ENCODE data around the gene TSSK6. TPM values are rescaled to one million over a fixed set of nuclear protein-coding genes. Genes with fewer than 3 reads are reported as not detected.
A peak's percentile ranks its signal among the peaks of the same experiment; 100 is the strongest.
"Not testable (repeated sequence)": the region's sequence is repeated elsewhere in the genome, so short reads cannot be mapped to it uniquely, and the experiment has no call there.

TSSK6 gene
- polyA plus RNA-seq, 4 donors, result 0.89 to 2.0 (median 0.94) TPM

GRCh38 chr19:19488875-19489690, 26.3 kb downstream of the TSSK6 start:
- DNase-seq (ENCODE audit: low read depth in 4 of 4, low spot score in 3 of 4), result peak; percentile 72 to 91 (median 89)

DNA sequence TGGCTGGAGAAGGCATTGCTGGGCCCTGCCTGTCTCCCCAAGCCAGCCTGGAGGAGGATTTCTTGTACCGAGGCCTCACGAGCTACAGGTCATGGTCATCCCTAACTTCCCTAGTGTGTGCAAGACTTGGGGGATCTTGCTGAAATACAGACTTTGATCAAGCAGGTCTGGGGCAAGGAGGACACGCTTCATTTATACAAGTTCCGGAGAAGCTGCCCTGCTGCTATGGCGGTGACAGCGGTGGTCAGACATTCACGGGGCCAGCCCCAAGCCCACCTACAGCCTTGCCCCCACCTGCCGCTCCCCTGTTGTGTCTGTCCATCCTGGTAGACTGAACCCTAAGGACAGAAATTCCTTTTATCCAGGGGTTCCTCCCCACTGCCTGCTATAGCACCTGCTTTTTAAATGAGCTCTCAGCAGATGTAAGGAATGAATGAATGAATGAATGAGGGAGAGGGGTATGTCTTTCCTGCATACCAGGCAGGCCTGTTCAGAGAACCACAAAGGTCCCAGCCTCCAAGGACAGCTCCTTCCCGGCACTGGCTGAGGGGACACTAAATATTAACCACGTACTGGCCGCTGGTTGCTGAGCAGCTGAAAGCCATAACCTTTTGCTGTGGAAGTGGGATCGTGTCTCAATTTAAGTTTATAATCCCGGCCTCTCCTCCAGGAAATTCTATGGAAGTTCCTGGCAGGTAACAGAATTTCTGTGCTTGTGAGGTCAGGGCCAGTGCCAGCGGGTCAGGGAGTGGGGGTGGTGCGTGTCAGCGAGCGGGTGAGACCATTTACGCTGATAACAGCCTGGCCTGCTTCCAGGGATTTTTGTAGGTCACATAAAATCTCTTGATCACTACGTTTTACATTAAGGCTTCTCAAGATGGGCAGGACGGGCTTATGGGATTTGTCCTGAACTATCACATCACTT, 27.1 kb downstream of the TSSK6 start:
- no peak for DNase-seq (ENCODE audit: low read depth in 4 of 4, low spot score in 3 of 4)

GRCh38 chr19:19487077-19487949, 28.0 kb downstream of the TSSK6 start:
- no peak for DNase-seq (ENCODE audit: low read depth in 4 of 4, low spot score in 3 of 4)

DNA sequence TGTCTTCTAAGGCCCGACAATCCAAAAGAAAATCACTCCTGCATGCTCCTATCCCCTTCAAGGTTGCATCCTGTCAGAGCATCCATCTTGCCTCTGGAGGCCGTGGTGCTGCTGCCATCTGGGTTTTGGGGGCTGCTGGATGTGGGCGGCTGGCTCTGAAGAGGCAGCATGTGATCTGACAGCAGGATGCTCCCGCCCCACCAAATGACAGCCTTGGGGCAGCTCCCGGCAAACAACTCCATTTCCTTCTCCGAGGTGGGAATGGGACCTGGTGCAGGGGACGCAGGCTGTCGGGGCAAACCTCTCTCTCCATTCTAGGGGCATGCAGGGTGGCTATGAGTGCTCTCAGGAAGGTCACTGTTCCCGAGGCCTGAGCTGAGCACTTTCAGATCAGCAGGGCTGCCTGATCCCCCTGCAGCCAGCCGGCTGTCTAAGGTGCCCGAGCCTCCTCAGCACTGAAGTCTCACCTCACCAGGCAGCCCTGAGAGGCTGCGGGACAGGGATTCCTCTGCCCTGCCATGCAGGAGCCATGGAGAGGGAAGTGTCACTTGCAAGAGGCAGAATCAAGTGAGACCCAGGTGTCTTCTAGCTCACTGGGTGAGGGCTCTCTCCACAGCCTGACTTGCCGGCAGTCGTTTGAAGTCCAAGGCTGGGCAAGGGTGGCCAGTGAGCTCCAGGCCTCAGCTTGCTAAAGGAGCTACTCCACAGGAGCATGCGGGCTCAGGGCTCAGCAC, 28.8 kb downstream of the TSSK6 start:
- DNase-seq (ENCODE audit: low read depth in 4 of 4, low spot score in 3 of 4), result no peak

- DNase-seq (ENCODE audit: low read depth in 4 of 4, low spot score in 3 of 4), result no peak
Measured at GRCh38 chr19:19485998-19486290, 29.4 kb downstream of the TSSK6 start.

- no peak for DNase-seq (ENCODE audit: low read depth in 4 of 4, low spot score in 3 of 4)
Measured at GRCh38 chr19:19485161-19485997, 30.0 kb downstream of the TSSK6 start.

- DNase-seq (ENCODE audit: low read depth in 4 of 4, low spot score in 3 of 4), result no peak
Measured at GRCh38 chr19:19482809-19483596, 32.3 kb downstream of the TSSK6 start.

DNA sequence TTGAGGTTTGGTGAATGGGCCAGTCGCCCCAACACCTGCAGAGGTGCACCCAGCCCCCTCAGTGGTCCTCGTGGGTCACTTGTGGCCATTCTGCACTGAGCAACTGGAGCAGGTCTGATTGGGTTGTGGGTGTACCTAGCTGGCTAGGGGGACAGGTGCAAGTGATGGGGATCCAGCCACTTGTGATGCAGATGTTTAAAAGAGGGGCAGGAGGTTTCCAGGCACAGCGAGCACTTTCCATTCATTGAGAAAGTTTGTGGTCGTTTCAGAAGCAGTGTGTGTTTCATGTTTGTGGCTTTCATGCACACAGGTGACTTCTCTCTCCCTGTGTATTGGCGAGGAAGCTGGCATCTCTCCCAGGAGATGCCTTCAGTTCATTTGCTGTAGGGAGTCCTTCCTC, 34.7 kb downstream of the TSSK6 start:
- no peak for DNase-seq (ENCODE audit: low read depth in 4 of 4, low spot score in 3 of 4)

- no peak for DNase-seq (ENCODE audit: low read depth in 4 of 4, low spot score in 3 of 4)
Measured at GRCh38 chr19:19477705-19478383, 37.5 kb downstream of the TSSK6 start.

DNA sequence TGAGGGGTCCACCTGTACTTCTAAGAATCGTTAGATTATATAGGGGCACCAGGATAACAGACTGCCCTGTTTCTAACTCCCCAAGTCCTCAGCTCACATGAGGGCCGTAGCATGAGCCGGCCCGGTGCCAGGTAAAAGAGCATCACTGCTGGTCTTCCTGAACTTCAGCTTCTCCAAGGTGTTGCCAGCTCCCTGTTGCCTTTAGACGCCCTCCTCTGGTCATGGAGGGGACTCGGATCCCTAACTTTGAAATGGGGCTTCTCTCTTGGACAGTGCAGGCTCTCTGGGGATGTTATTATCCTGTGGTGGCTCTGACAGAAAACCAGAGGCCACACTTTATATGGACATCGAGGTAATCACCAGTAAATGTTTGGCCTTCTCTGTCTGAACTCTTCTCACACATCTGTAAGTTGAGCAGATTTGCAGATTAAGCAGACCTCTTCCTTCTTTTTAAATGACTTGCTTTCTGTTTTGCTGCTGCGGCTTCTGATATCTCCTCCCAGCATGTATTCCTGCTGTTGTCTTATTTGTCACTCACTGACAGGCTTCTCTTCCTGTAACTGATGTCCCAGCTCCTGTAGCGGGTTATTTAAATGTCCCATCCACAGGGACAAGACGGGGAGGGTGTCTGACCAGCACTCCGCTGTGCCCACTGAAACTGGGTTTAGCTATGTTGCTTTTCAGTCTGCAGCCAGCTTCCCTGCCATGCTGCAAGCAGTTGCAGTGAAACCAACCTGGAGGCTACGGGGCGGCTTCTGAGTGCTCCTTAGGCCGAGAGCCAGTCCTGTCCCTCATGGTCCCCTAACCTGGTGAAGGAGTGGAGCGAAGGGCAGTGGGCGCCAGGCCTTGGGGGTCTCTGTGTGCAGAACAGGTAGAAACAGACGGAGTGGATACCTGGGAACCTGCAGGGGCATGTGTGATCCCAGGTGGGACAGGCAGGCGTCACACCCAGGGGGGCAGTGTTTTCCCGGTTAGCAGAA, 39.2 kb downstream of the TSSK6 start:
- DNase-seq (ENCODE audit: low read depth in 4 of 4, low spot score in 3 of 4), result no peak

DNA sequence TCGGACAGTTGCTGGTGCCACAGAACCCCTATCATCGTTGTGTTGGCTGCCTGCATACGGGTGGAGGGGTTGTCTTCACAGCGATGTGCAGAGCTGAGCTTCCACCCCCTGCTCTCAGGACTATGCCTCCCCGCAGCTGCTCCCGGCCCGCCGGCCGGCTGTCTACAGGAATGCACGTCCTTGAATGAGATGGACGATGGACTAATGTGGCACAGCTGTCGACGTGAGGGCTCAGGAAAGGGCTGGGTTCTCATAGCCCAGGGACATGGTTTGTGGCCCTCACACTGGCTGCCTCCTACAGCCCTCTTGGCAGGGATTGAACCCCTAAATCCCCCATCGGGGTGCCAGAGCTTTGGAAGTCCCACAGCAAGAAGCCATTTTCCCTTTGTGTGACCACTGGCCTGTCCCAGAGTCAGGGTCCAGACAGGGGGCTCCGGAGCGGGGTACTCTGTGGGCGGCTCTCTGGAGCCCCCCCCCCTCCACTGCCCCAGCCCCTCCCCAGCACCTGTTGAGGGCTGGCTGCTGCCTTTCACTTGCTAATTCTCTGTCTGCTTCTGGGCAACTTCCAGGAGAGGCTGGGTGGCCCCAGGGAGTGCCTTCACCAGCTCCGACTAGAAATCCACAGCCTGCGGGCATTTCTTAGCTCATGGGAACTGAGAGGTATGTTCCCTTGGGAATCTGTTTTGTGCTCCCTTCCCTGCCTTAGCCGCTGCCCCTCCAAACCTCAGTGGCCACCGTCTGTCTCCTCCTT, 40.2 kb downstream of the TSSK6 start:
- no peak for DNase-seq (ENCODE audit: low read depth in 4 of 4, low spot score in 3 of 4)

DNA sequence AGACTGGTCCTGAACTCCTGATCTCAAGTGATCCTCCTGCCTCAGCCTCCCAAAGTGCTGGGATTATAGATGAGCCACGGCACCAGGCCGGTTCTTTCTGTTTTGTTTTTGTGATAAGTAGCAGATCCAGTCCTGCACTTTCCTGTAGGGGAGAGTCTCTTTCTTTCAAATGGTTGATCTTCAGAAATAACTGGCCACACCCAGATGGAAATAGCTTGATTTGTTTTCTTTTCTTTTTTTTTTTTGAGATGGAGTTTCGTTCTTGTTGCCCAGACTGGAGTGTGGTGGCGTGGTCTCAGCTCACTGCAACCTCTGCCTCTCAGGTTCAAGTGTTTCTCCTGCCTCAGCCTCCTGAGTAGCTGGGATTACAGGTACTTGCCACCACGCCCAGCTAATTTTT, 43.2 kb downstream of the TSSK6 start:
- not testable (repeated sequence) for DNase-seq (ENCODE audit: low read depth in 4 of 4, low spot score in 3 of 4)

DNA sequence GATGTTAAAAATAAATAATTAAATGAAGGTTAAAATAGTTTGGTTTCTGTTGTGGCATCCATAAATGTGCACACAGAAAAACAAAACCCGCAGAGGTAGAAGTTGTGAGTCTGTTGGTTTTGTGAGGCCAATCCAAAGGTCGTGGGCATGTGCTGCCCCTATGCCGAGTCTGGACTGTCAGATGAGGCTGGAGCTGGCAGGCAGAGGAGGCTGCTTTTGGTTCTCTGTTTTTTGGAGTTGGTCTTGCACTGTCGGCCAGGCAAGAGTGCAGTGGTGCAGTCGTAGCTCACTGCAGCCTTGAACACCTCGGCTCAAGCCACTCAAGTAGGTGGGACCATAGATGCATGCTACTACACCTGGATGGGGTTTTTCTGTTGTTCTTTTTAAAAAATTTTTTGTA, 43.7 kb downstream of the TSSK6 start:
- no peak for DNase-seq (ENCODE audit: low read depth in 4 of 4, low spot score in 3 of 4)

DNA sequence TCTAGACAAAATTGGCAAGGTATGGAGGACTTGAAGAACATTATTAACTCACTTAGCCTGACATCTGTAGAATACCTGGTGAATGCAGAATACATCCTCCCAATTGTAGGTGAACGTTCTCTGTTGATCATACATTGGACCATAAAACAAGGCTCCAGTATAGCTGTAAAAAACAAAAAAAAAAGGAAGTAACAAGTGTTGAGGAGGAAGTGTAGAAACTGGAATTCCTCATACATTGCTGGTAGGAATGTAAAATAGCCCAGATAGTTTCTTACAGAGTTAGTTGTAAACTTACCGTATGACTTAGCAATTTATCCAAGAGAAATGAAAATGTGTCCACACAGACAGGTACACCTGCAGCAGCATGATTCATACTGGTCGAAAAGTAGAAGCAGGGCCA, 44.8 kb downstream of the TSSK6 start:
- no peak for DNase-seq (ENCODE audit: low read depth in 4 of 4, low spot score in 3 of 4)

GRCh38 chr19:19468424-19469050, 46.8 kb downstream of the TSSK6 start:
- no peak for DNase-seq (ENCODE audit: low read depth in 4 of 4, low spot score in 3 of 4)

GRCh38 chr19:19466201-19466600, 49.1 kb downstream of the TSSK6 start:
- no peak for DNase-seq (ENCODE audit: low read depth in 4 of 4, low spot score in 3 of 4)
